ENCODE results near the gene RGS6.

- TF ChIP-seq POLR2A (IDR thresholded peaks at IDR 0.05), result no peak
- no peak for TF ChIP-seq CTCF (IDR thresholded peaks at IDR 0.05)
These were observed 522.3 kb downstream of the RGS6 start for GRCh38 chr14:72454388-72455160.
